SK-N-SH (cell line): Measurements from ENCODE around the gene KRT85. TPM values are rescaled to one million over a fixed set of nuclear protein-coding genes. Genes with fewer than 3 reads are reported as not detected.

Experiments
- CTCF ChIA-PET: fragments of 300-600, 350-600 bp; formaldehyde crosslinking; extraction: SDS; loops from one replicate; lab custom pipeline; 2021; lab: Yijun Ruan, JAX
- POLR2A ChIA-PET: fragments of 350-600 bp; sonication (Branson Sonifier 250); formaldehyde crosslinking; extraction: SDS; loops from one replicate; lab custom pipeline; 2020; ENCODE audit warnings: antibody characterized with exemption, inconsistent platforms; lab: Yijun Ruan, JAX
- DNase-seq: peaks from one replicate; pipeline ENCODE4 v3.0.0; 2012
- H2AFZ ChIP-seq: fragments of 200-600 bp; sonication (generic); 2 replicates; pipeline ENCODE4 v1.8.1; 2016; ENCODE audit warnings: antibody characterized with exemption, mild to moderate bottlenecking, low read depth
- H3F3A ChIP-seq: fragments of 200-600 bp; sonication (generic); replicated peaks from 2 replicates; pipeline ENCODE3; 2016; ENCODE audit warnings: antibody characterized with exemption, mild to moderate bottlenecking; ENCODE audit not compliant: insufficient read depth
- H3K27ac ChIP-seq, 2 experiments: fragments of 200-500 bp in 1 of 2; fragments of 200-600 bp in 1 of 2; sonication (Bioruptor generic) in 1 of 2; sonication (generic), shearing (Covaris generic) in 1 of 2; 2 replicates each; pipeline versions ENCODE4 v1.5.1 to v1.6.1; 2014 to 2016; ENCODE audit warnings: low read depth in 2 of 2, inconsistent platforms in 1 of 2, low read length in 1 of 2, mild to moderate bottlenecking in 1 of 2, mixed read lengths in 1 of 2
- H3K27me3 ChIP-seq: fragments of 200-600 bp; sonication (generic), shearing (Covaris generic); 2 replicates; pipeline ENCODE4 v1.6.1; 2016; ENCODE audit warnings: mixed run types; ENCODE audit not compliant: insufficient read depth
- H3K36me3 ChIP-seq, 2 experiments: fragments of 200-500 bp in 1 of 2; fragments of 200-600 bp in 1 of 2; sonication (Bioruptor generic) in 1 of 2; sonication (generic) in 1 of 2; replicated peaks in 1 of 2; 2 replicates each; pipeline versions ENCODE3 to v1.5.1; 2014 to 2016; ENCODE audit warnings: low read length in 1 of 2, mild to moderate bottlenecking in 1 of 2; ENCODE audit not compliant: insufficient read depth in 2 of 2, control insufficient read depth in 1 of 2
- H3K4me1 ChIP-seq, 2 experiments: fragments of 200-500 bp in 1 of 2; fragments of 200-600 bp in 1 of 2; sonication (Bioruptor generic) in 1 of 2; sonication (generic), shearing (Covaris generic) in 1 of 2; 2 replicates each; pipeline versions ENCODE4 v1.5.1 to v1.6.1; 2014 to 2016; ENCODE audit warnings: low read depth in 1 of 2, low read length in 1 of 2, mixed run types in 1 of 2; ENCODE audit not compliant: insufficient read depth in 2 of 2, control insufficient read depth in 1 of 2
- H3K4me2 ChIP-seq: fragments of 200-600 bp; sonication (generic), shearing (Covaris generic); 2 replicates; pipeline ENCODE4 v1.6.1; 2017; ENCODE audit warnings: mixed run types
- H3K4me3 ChIP-seq, 2 experiments: fragments of 200-500 bp in 1 of 2; fragments of 200-600 bp in 1 of 2; sonication (Bioruptor generic) in 1 of 2; sonication (generic), shearing (Covaris generic) in 1 of 2; 2 replicates each; pipeline versions ENCODE4 v1.5.1 to v1.8.1; 2014 to 2016; ENCODE audit warnings: low read depth in 2 of 2, inconsistent platforms in 1 of 2, low read length in 1 of 2, mild to moderate bottlenecking in 1 of 2, mixed read lengths in 1 of 2, moderate library complexity in 1 of 2
- H3K79me2 ChIP-seq: fragments of 200-600 bp; sonication (generic); 2 replicates; pipeline ENCODE4 v1.8.1; 2017; ENCODE audit warnings: mild to moderate bottlenecking; ENCODE audit not compliant: insufficient read depth
- H3K9ac ChIP-seq: fragments of 200-600 bp; sonication (generic); 2 replicates; pipeline ENCODE4 v1.6.1; 2017; ENCODE audit warnings: mixed run types
- H3K9me2 ChIP-seq: fragments of 200-600 bp; sonication (generic); 2 replicates; pipeline ENCODE4 v1.6.1; 2017; ENCODE audit warnings: mixed run types
- H3K9me3 ChIP-seq: fragments of 200-600 bp; sonication (generic); 2 replicates; pipeline ENCODE4 v1.6.1; 2017; ENCODE audit warnings: mixed run types, mild to moderate bottlenecking, moderate library complexity
- H4K20me1 ChIP-seq: fragments of 200-600 bp; sonication (generic); 2 replicates; pipeline ENCODE4 v1.6.1; 2017; ENCODE audit warnings: mild to moderate bottlenecking, mixed run types; ENCODE audit not compliant: insufficient read depth
- CHD2 ChIP-seq: fragments of 150-350 bp; IDR thresholded peaks from 2 replicates; pipeline ENCODE4 v1.6.1; 2018; ENCODE audit warnings: low read length; ENCODE audit not compliant: partially characterized antibody
- CTCF ChIP-seq: fragments of 200-600 bp; sonication (generic); IDR thresholded peaks from 2 replicates; pipeline ENCODE4 v1.6.1; 2017; ENCODE audit warnings: antibody characterized with exemption, mild to moderate bottlenecking, moderate library complexity
- EP300 ChIP-seq, 2 experiments: IDR thresholded peaks; 2 replicates each; pipeline versions ENCODE4 v1.4.0 to v1.6.1; 2012; ENCODE audit warnings: borderline replicate concordance in 1 of 2, low read depth in 1 of 2, low read length in 1 of 2
- EZH2phosphoT487 ChIP-seq: fragments of 200-600 bp; sonication (generic); IDR thresholded peaks from 2 replicates; pipeline ENCODE4 v1.6.1; 2017; ENCODE audit warnings: low read depth, mixed run types, mild to moderate bottlenecking, antibody characterized with exemption, moderate library complexity, borderline replicate concordance
- FOSL2 ChIP-seq: IDR thresholded peaks from 2 replicates; pipeline ENCODE4 v1.4.0; 2012; ENCODE audit warnings: low read depth, mild to moderate bottlenecking, moderate library complexity, borderline replicate concordance
- FOXJ3 ChIP-seq: sonication (generic); formaldehyde crosslinking; IDR thresholded peaks from 2 replicates; pipeline ENCODE4 v1.5.1; 2020; ENCODE audit warnings: mild to moderate bottlenecking, missing genetic modification reagents
- GABPA ChIP-seq: IDR thresholded peaks from 2 replicates; pipeline ENCODE4 v1.4.0; 2012; ENCODE audit warnings: low read depth, mild to moderate bottlenecking
- GATA2 ChIP-seq: sonication (generic); formaldehyde crosslinking; IDR thresholded peaks from 2 replicates; pipeline ENCODE4 v1.5.0; 2020; ENCODE audit warnings: mild to moderate bottlenecking, missing genetic modification reagents
- JUND ChIP-seq: IDR thresholded peaks from 2 replicates; pipeline ENCODE4 v1.4.0; 2012
- MEF2A ChIP-seq: IDR thresholded peaks from 2 replicates; pipeline ENCODE4 v1.4.0; 2012; ENCODE audit warnings: low read depth, borderline replicate concordance
- NFIC ChIP-seq: IDR thresholded peaks from 2 replicates; pipeline ENCODE4 v1.4.0; 2012; ENCODE audit warnings: borderline replicate concordance
- RAD21 ChIP-seq: IDR thresholded peaks from 2 replicates; pipeline ENCODE4 v1.6.1; 2012; ENCODE audit warnings: mild to moderate bottlenecking, low read length
- RCOR1 ChIP-seq: fragments of 150-350 bp; IDR thresholded peaks from 2 replicates; pipeline ENCODE4 v1.6.1; 2017; ENCODE audit warnings: antibody characterized with exemption, low read length
- RFX5 ChIP-seq: IDR thresholded peaks from 2 replicates; pipeline ENCODE4 v1.6.1; 2012; ENCODE audit warnings: mild to moderate bottlenecking, improper control_type of control experiment, low read length
- RXRA ChIP-seq: IDR thresholded peaks from 2 replicates; pipeline ENCODE4 v1.4.0; 2012; ENCODE audit warnings: low read depth, mild to moderate bottlenecking, borderline replicate concordance
- SIN3A ChIP-seq: IDR thresholded peaks from 2 replicates; pipeline ENCODE4 v1.6.1; 2012; ENCODE audit warnings: low read depth, mild to moderate bottlenecking, low read length, moderate library complexity, borderline replicate concordance
- SMC3 ChIP-seq: IDR thresholded peaks from 2 replicates; pipeline ENCODE4 v1.6.1; 2012; ENCODE audit warnings: low read depth, low read length, improper control_type of control experiment
- TAF1 ChIP-seq: IDR thresholded peaks from 2 replicates; pipeline ENCODE4 v1.6.1; 2012; ENCODE audit warnings: low read depth, mild to moderate bottlenecking, low read length, moderate library complexity, borderline replicate concordance
- TCF12 ChIP-seq: IDR thresholded peaks from 2 replicates; pipeline ENCODE4 v1.4.0; 2012
- YY1 ChIP-seq: IDR thresholded peaks from 2 replicates; pipeline ENCODE4 v1.4.0; 2012; ENCODE audit warnings: low read depth, mild to moderate bottlenecking
- WGBS: methylation state at CpG from one replicate; pipeline ENCODE4 v1.1.6; 2017; ENCODE audit warnings: low lambda C conversion rate; 5-methylcytosine and 5-hydroxymethylcytosine counted together
- polyA plus RNA-seq, 3 experiments: library from polyadenylated mRNA; depleted of rRNA; stranded (reverse); fragments of >200 nt; gene quantifications; 2 replicates each; pipeline ENCODE4 v1.2.3, GENCODE V29; 2012
- TF ChIP-seq, protein P1 (sequence below): IDR thresholded peaks from 2 replicates; pipeline ENCODE4 v1.4.0; 2012; ENCODE audit warnings: low read depth, borderline replicate concordance
- TF ChIP-seq, protein P2 (sequence below): IDR thresholded peaks from 2 replicates; pipeline ENCODE4 v1.4.0; 2012; ENCODE audit warnings: low read depth

Gene KRT85
- polyA plus RNA-seq, 1 of the 3 experiments (the other 2 are of a cell fraction) = not detected

GRCh38 chr12:52327830-52328500 lies 39.3 kb downstream of the KRT85 start (continued):
- TF ChIP-seq GABPA (no peak), RXRA (no peak), TAF1 (no peak), YY1 (no peak)

GRCh38 chr12:52327052-52327829 lies 40.0 kb downstream of the KRT85 start:
- 25% methylated on average over 10 of the region's 11 CpGs for WGBS
- H3K4me1 ChIP-seq = peaks cover 0 to 6% of the 10 kb centered on the region in 2 experiments; a peak in 1 of 4 replicates
- H3K79me2 ChIP-seq = no peaks in the 10 kb centered on the region
- no peak overlapping the region for H3K4me2 ChIP-seq
- POLR2A ChIA-PET = interaction anchor here (1.3 kb wide), 1 partner anchor 127 kb away, joined by 4 read pairs; no protein-coding TSS in a partner anchor
- no peak overlapping the region for H3K9ac ChIP-seq
- no peaks in the 10 kb centered on the region for H3K9me3 ChIP-seq
- H3K4me3 ChIP-seq = no peak overlapping the region
- no peak overlapping the region for H2AFZ ChIP-seq
- H3K27ac ChIP-seq = no peak overlapping the region
- no peaks in the 10 kb centered on the region for H3F3A ChIP-seq
- no peaks in the 10 kb centered on the region for H3K9me2 ChIP-seq
- peak; percentile 91 for DNase-seq
- no peaks in the 10 kb centered on the region for H4K20me1 ChIP-seq
- no peaks in the 10 kb centered on the region for H3K36me3 ChIP-seq
- no peaks in the 10 kb centered on the region; the same call in 1 of the 2 replicates for H3K27me3 ChIP-seq
- CTCF ChIA-PET = interaction anchor here (0.6 to 12.6 kb wide), 63 partner anchors 8 to 655 kb away, joined by 3 to 218 read pairs (median 5); partner anchors contain the start of genes KRT80 and KRT86
- TF ChIP-seq FOSL2 (peak; percentile 81), EP300 (IDR thresholded peaks at IDR 0.05; ENCODE audit: borderline replicate concordance in 1 of 2, low read depth in 1 of 2, low read length in 1 of 2) (peak in 1 of 2 experiments; percentile 15; a peak in 1 of 4 replicates), RXRA (no peak), NFIC (peak; percentile 62), CTCF (peak; percentile 93), JUND (peak; percentile 74), EZH2phosphoT487 (no peak), CHD2 (peak; percentile 29), GABPA (no peak), SMC3 (peak; percentile 99), TCF12 (0 out of 2 replicates have a peak, but pooled peaks have one; percentile 24), YY1 (peak; percentile 35; the same call in 1 of the 2 replicates), RAD21 (peak; percentile 94), FOXJ3 (CRISPR knock-in tag) (no peak), GATA2 (no peak), SIN3A (no peak), MEF2A (no peak), RCOR1 (peak; percentile 71), RFX5 (no peak)
- TF ChIP-seq, protein P1, sequence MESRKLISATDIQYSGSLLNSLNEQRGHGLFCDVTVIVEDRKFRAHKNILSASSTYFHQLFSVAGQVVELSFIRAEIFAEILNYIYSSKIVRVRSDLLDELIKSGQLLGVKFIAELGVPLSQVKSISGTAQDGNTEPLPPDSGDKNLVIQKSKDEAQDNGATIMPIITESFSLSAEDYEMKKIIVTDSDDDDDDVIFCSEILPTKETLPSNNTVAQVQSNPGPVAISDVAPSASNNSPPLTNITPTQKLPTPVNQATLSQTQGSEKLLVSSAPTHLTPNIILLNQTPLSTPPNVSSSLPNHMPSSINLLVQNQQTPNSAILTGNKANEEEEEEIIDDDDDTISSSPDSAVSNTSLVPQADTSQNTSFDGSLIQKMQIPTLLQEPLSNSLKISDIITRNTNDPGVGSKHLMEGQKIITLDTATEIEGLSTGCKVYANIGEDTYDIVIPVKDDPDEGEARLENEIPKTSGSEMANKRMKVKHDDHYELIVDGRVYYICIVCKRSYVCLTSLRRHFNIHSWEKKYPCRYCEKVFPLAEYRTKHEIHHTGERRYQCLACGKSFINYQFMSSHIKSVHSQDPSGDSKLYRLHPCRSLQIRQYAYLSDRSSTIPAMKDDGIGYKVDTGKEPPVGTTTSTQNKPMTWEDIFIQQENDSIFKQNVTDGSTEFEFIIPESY = no peak
- TF ChIP-seq, protein P2, sequence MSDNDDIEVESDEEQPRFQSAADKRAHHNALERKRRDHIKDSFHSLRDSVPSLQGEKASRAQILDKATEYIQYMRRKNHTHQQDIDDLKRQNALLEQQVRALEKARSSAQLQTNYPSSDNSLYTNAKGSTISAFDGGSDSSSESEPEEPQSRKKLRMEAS = 0 out of 2 replicates have a peak, but pooled peaks have one; percentile 39
